Mesothelial cell of epicardium (in vitro differentiated cells): ENCODE results near the gene ZDHHC8. TPM values are rescaled to one million over a fixed set of nuclear protein-coding genes. Genes with fewer than 3 reads are reported as not detected.

ENCODE experiments used
- DNase-seq, 2 experiments: peaks; one replicate each; pipeline ENCODE4 v3.0.0; 2021; ENCODE audit warnings: low spot score in 2 of 2; ENCODE audit not compliant: unreplicated experiment in 2 of 2
- H3K27ac Mint-ChIP-seq: 2 replicates; pipeline ENCODE4 v1.8.0; 2021; ENCODE audit warnings: mixed read lengths
- H3K27me3 Mint-ChIP-seq: 2 replicates; pipeline ENCODE4 v1.8.0; 2021; ENCODE audit warnings: low read depth, mixed read lengths
- H3K36me3 Mint-ChIP-seq: 2 replicates; pipeline ENCODE4 v1.8.0; 2021; ENCODE audit warnings: mixed read lengths
- H3K4me1 Mint-ChIP-seq: 2 replicates; pipeline ENCODE4 v1.8.0; 2021; ENCODE audit warnings: mixed read lengths
- H3K4me3 Mint-ChIP-seq: 2 replicates; pipeline ENCODE4 v1.8.0; 2021; ENCODE audit warnings: mild to moderate bottlenecking, moderate library complexity, mixed read lengths
- H3K9me3 Mint-ChIP-seq: 2 replicates; pipeline ENCODE4 v1.8.0; 2021; ENCODE audit warnings: mixed read lengths
- CTCF ChIP-seq: fragments of 200-600 bp; sonication (generic); IDR thresholded peaks from one replicate; pipeline ENCODE4 v1.5.0; 2021; ENCODE audit warnings: antibody characterized with exemption; ENCODE audit not compliant: unreplicated experiment
- total RNA-seq: library from RNA; stranded (reverse); gene quantifications from 3 replicates; pipeline ENCODE4 v1.2.1, GENCODE V29; 2021

Gene ZDHHC8
- total RNA-seq, 1 donor from 2014 or later: 86.2 TPM

DNA sequence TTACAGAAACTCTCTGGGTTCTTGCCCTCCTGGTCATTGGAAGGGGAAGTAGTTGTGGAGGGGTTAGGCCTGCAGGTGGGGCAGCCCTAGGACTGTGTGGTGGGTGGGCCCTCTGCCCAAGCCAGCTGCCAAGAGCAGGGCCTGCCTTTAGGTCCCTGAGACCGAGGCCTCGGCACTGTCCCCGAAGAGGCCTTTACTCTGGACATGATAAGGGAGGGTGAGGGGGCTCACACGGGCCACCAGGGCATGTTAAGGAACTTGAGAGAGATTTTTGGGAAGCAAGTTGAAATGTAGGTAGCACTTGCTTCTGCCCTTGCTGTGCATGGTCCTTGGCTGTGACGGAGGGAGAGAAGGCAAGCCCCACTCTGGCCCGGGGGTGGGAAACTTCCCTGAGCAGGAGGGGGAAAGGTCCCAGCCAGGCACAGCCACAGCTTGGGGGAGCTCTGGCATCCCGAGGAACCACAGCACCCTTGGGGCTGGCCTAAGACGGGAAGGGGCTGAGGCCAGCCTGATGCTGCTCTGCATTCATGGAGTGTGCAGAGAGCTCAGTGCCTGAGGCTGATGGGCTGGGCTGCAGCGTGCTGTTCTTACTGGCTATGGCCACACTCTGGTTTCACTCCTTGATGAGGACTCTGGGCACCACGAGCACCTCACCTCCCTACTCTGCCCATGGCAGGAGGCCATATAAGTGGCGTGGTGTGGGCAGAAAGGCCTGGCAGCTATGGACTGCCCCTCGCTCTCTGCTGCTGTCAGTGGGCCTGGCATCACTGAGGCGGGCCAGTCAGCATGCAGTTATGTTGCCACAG, 23.4 kb upstream of the ZDHHC8 start:
- H3K4me3 Mint-ChIP-seq: no peak overlapping the region
- TF ChIP-seq CTCF: no peak
- H3K36me3 Mint-ChIP-seq: peaks cover 16% of the 10 kb centered on the region
- no peaks in the 10 kb centered on the region for H3K4me1 Mint-ChIP-seq
- no peak overlapping the region for H3K27ac Mint-ChIP-seq
- no peaks in the 10 kb centered on the region for H3K9me3 Mint-ChIP-seq
- no peaks in the 10 kb centered on the region for H3K27me3 Mint-ChIP-seq
- DNase-seq: no peak

DNA sequence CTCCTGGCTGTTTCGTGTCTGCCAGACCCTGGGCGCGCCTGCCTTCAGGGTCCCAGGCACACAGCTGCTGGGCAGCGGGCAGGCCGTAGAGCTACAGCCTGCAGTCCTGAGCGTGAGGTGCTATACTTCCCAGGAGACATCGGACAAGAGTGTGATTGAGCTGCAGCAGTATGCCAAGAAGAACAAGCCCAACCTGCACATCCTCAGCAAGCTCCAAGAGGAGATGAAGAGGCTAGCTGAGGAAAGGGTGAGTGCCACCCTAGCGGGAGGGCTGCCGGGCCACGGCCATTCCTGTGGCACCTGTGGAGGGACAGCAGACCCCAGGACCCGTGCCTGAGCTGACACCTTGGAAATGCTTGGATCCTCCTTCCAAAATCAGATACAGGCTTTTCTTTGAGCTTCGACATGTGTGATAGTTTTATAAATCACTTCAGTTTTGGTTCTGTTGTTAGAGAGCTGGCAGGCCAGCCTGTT, 22.8 kb upstream of the ZDHHC8 start:
- H3K27ac Mint-ChIP-seq: no peak overlapping the region
- TF ChIP-seq CTCF: no peak
- no peaks in the 10 kb centered on the region for H3K9me3 Mint-ChIP-seq
- H3K36me3 Mint-ChIP-seq: peaks cover 14% of the 10 kb centered on the region
- H3K4me1 Mint-ChIP-seq: no peaks in the 10 kb centered on the region
- no peak overlapping the region for H3K4me3 Mint-ChIP-seq
- DNase-seq: no peak
- H3K27me3 Mint-ChIP-seq: no peaks in the 10 kb centered on the region

DNA sequence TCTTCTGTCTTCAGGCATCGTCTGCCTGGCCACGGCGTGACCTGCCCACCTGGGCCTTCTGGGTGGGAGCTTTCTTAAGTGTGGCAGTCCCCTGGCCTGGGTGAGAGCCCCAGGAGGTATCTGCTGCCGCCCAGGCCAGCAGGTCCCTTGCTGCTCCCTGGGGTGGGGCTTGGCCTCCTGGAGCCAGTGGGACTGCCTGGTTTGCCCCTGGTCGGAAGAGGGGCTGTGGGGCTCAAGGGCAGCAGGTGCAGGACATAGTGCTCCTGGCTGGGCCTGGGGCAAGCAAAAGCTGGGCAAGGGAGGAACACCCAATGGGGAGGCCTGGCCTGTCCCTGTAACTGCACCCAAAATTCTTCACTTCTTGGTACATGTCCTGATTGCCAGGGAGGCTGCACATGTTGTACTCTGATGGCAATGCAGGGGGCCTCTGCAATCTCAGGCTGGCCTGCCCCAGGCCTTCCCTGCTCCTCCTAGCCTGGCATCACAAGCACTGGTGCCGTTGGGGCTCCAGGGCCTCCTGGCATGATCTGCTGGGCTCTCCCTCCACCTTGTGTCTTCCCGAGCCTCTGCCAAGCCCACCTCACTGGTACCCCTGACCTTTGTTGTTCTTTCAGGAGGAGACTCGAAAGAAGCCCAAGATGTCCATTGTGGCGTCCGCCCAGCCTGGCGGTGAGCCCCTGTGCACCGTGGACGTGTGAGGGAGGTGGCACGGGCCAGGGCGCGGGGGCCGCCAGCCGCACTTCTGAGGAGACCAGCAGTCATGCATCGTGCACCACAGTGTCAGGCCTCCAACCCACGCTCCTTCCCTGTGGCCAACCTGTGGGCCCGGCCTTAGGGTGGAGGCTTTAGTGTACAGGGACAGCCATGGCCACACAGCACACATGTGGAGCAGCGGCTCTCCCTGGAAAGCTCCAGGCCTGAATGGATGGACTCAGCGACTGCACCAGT, 21.9 kb upstream of the ZDHHC8 start:
- Mint-ChIP-seq H3K4me3 (no peak overlapping the region), H3K27me3 (no peaks in the 10 kb centered on the region), H3K4me1 (no peaks in the 10 kb centered on the region), H3K27ac (no peak overlapping the region), H3K36me3 (peaks cover 16% of the 10 kb centered on the region), H3K9me3 (no peaks in the 10 kb centered on the region)
- TF ChIP-seq CTCF: no peak
- no peak for DNase-seq

DNA sequence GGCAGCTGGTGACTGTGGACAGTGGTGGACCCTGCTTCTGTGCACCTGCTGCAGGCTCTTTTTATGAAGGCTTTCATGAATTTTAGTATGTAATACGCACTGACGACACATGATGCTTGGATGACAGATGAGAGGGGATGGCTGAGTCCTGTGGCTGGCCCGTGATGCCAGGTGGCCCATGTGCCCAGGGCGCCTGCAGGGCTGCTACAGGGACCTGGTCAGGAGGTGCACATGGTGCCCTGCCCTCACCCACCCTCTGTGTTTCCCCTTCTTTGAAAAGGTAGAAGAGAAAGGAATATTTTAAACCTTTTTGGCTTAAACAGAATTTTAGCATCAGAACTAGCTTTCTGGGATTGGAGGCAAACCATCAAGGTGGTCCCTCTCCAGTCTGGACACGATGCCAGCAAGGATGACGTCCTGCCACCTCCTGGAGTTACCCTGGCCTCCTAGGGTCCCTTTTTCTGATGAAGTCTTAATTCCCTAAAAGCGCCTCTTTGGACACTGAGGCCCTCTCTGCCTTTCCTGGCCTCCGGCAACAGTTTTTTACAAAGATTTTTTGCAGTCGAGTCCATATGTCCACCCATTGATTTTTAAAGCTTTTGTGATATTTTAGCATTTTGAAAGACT, 21.1 kb upstream of the ZDHHC8 start:
- no peak for DNase-seq
- no peak overlapping the region for H3K27ac Mint-ChIP-seq

More for the DNA sequence above, 21.1 kb upstream of the ZDHHC8 start:
- Mint-ChIP-seq H3K27me3 (no peaks in the 10 kb centered on the region), H3K4me1 (peaks cover 3% of the 10 kb centered on the region), H3K4me3 (no peak overlapping the region), H3K36me3 (peaks cover 19% of the 10 kb centered on the region), H3K9me3 (no peaks in the 10 kb centered on the region)
- no peak for TF ChIP-seq CTCF
